ENCODE data around the gene NTRK2.
"Not testable (repeated sequence)": the region's sequence is repeated elsewhere in the genome, so short reads cannot be mapped to it uniquely, and the experiment has no call there.

The NTRK2 gene

DNA sequence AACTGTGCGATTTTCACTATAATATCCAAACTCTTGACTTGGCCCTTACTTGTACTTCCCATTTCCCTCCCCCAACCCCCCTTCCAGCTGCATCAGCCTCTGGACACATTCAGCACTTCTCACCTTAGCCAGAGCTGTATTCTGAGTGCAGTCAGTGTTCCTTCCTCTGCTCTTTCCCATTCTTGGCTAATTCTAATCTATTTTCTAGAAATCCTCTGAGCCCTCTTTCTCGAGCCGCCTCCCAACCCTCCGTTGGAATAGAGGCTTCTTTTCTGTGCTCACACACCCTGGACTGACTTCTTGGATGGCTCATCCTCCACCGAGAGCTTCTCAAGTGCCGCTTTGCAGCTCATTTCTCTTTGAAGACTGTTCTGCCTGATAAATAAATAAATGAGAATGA lies 188.8 kb downstream of the NTRK2 start:
- no peak for FAIRE-seq

DNA sequence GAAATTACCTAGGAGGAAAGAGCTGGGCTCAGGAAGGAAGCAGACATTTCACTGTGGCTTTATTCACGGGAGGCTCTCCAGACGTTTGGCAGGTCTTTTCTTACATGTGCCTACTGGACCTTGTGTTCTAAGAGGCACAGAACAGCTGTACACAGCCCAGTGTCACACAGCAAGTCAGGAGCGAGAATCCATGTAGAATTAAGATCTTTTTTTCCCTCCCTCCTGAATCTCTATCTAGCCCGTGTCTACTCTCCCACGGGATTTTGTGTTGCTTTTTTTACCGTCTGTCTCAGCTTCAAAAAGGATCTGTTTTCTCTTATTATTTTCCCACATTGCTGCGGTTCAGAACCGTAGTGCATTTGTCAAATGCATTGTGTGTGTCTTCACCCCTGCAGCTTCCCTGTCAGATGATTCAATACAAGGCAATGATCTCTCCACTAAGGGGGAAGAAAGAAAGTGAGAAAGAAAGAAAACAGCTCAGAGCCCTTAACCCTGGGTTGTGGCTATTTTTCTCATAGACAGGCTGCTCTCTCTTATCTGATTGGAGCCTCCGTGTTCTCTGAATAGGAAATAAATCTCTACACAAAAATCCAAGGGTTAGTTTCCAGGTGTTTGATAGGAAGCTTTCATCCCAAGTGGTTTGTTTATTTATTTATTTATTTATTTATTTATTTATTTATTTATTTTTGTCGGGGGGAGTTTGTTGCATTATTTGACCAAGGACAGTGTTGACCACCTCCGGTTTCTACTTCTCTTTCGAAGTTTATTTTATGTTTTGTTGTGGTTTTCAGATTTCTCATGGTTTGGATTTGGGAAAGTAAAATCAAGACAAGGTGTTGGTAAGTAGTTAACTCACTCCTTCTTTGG lies 191.0 kb downstream of the NTRK2 start:
- FAIRE-seq, result no peak

DNA sequence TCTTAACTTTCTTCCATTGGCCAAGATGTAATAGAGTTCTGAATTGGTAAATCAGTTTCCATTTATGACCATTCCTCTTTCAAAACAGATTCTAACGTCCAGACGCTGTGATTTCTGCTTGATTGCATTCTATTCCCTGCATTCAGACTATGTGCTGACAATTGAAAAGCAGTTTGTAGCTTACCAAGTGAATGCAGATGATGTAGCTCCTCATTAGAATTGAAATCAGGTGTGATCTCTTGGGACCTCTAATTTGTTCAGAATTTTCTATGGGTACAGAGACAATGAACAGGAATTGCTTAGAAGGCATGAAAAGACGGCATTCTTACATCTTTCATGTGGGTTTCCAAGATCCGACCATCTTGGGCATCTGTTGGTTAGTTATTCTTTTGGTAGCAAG lies 191.9 kb downstream of the NTRK2 start:
- no peak for FAIRE-seq

DNA sequence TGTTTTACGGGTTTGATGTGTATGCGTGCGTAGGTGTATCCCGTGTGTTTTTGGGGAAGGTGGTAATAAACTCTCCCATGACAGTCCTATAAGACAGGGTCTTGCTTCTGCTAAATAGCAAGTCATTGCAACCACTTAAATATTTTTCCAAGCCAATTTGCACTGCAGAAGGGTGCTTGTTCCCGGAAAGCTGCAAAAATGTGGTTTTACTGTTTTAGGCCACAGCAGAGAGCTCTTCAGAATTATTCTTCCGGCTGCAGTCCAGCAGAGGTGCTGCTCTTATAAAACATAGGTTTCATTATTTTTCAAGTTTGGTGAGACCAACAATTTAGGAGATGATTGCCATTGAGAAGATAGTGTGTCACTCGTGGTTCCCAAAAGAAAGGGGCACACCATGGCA lies 192.8 kb downstream of the NTRK2 start:
- no peak for FAIRE-seq

DNA sequence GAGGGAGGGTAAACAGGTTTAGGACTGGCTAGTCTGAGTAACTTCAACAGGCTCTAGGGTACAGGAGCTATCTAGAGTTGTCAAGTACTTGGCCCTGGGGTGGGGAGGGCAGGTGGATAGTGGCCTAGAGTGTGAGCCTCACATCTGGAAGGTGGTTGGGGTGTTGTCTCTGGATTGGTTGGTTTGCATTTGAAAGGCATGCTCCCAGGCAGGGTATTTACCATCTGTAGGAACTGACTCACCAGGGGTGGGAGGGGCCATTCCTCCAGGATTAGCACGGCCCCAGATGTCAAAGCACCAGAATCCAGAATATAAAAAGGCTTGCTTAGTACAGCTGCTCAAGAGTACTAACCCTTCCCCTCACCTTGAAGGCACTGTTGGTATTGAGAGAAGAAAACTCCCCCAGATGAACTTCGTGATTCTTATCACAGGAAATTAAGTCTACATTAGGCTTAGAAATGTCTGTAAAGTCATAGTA lies 193.3 kb downstream of the NTRK2 start:
- FAIRE-seq, result no peak

DNA sequence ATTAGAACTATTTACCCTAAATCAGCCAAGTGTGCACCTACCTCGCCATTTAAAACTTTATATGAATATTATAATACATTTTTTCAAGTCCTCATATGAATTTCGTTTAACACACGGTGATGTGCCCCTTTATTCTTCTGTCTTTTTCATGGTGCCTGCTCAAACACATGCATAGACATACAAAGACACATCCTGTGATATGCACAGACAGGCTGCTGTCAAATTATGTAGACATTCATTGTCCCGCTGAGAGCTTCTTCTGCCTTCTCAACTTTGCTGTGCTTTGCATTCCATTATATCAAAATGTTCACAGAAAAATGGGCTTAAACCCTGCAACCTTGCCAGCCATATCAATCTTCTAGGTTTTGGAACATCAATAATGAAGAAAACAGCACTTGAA lies 193.8 kb downstream of the NTRK2 start:
- FAIRE-seq, result no peak

DNA sequence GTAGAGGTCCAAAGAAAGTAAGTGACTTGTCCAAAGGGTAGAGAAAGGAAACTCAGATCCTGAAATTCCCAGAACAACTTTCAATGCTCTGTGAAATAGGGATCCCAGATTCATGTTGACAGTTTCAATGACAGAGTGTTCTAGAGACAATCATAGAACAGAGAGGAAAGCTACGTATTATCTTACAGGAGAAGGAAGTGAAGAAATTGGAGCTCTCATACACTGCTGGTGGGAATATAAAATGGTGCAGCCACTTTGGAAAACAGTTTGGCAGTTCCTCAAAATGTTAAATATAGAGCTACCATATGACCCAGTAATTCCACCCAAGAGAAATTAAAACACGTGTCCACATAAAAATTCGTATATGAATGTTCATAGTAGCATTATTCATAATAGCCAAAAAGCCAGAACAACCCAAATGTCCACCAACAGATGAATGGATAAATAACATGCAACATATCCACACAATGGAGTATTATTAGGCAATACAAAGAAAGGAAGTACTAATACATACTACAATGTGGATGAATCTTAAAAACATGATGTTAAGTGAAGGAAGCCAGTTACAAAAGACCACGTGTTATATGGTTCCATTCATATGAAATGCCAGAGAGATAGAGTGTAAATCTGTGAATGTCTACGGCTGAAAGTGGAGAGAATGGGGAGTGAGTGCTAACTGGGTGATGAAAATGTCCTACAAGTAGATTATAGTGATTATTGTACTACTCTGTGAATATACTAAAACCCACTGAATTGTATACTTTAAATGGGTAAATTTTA lies 197.1 kb downstream of the NTRK2 start:
- FAIRE-seq, result no peak

DNA sequence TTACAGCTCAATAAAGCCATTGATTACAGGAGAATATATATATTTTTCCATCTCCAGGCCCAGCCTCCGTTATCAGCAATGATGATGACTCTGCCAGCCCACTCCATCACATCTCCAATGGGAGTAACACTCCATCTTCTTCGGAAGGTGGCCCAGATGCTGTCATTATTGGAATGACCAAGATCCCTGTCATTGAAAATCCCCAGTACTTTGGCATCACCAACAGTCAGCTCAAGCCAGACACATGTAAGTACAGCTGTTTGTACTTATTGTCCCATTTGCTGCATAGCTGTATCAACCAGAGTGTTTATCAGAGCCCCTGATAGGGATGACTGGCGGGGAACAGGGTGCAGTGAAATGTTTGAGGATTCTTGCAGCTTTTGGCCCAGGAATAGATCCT lies 197.7 kb downstream of the NTRK2 start:
- FAIRE-seq, result no peak

DNA sequence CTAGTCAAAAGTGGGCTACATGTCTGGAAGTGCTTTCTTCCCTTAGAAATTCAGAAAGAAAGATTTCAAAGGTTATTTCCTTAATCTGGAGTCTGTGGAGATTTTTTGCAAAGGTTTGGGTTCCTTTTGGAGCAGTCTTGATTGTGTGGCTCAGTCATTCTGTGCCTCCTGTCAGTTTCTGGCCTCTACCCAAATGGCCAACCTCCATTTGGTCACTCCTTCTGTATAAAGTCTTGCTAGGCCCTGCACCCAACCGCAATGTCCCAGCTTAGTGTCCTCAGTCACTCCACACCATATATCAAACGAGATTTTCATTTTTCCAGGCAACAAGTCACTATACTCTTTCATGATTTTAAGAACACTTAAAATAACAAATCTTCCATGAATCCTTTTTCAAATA lies 199.6 kb downstream of the NTRK2 start:
- no peak for FAIRE-seq

DNA sequence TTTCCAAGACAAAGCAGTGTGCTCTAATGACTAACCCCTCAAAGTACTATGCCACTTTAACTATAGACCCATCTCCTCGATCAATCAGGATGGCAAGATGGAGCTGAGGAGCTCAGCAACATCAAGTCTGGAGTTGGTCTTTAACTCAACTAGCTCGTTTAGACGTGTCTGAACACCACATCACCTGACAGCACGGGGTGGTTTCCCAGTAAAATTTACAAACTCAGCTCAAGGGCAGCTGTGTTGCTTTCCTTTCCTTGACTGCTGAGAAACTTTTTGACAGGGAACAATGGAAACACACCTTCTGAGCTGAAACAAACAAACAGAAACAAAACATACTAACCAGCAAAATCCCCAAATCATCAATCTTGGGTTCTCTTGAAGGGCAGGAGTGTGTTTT lies 202.5 kb downstream of the NTRK2 start:
- FAIRE-seq, result no peak

DNA sequence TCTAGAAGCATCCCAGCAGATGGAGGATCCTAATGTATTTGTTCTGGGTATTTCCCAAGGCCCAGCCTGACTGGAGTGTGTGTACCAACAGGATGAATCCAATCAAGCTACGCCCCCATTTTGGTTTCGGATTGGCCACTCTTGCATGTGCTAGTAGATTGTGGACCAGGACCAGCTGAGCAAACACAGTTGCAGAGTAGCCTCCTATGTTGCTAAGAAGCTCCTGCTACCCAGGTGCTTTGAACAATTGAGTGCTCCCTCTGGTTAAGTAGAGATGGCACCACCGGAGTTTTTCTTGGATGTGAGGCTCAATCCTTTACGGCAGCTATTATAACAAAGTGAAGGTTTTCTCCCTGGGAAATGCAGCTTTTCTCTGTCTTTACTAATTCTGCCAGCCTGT lies 204.5 kb downstream of the NTRK2 start:
- no peak for FAIRE-seq

DNA sequence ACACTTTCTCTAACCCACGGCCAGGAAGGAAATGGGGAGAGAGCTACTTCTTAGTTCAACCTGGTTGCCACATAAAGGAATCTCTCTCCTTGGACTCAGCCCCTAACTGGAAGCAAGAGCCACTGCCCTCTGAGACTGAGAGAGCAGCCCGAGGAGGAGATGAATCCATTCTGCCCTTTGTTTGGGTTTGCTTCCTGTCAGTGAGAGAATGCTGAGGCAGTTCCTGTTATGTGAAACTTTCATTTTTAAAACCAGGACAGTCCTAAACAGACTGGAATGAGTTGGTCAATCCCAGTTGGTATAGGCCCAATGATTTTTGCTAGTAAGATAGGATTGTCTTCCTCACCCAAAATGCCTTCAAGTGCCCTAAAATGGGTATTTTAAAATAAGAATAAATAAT lies 205.1 kb downstream of the NTRK2 start:
- no peak for FAIRE-seq

DNA sequence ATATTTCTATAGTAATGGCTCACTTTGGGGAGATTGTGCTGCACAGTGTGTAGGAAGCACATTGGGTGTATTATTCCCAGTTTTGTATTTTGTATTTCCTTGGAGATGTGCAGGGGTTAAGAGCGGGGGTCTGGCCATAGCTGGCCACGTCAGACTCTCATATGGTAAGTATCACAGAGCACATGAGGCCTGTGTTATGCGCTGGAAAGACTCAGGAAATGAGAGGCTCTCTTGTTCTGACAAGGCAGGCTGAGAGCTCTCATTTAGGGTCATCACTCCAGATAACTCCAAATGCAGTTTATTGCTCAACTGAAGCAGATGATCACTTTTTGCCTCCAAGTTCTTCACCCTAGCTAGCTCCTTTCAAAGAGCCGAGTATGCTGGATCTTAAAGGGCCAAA lies 205.7 kb downstream of the NTRK2 start:
- no peak for FAIRE-seq

DNA sequence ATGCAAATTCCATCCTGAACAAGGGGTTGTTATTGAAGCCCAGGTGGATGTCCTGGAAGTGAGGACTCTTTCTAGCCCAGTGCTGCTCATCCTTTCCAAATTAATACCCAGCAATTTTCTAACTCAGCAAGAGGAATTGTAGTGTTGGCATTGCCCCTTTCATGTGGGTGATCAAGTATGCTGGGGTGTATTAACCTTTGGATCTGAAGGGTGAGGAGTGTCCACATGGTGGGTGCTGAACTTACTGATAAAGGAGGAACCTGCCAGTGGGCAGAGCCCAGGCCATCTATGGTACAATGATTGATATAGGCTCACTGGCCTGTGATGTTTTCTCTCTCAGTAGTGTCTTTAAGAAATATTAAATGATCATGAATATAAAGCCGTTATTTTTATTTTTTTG lies 210.1 kb downstream of the NTRK2 start:
- no peak for FAIRE-seq

DNA sequence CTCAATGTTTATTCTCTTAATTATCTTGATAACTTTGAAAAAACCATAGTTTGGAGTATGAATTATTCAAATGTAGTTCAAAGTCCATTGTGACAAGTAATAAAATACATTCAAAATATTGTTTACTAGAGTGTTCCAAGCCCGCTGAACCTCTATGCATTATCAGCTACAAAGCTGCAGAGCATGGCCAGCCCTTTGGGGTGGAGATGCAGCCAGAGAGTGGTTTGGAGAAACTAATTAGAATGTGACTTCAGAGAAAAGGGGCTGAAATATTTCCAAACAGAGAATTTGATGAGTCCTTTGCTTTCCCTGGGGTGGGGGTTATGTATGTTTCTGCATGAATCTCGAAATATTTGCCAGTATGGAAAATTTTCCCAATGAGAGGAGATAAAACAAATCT lies 211.3 kb downstream of the NTRK2 start:
- no peak for FAIRE-seq

DNA sequence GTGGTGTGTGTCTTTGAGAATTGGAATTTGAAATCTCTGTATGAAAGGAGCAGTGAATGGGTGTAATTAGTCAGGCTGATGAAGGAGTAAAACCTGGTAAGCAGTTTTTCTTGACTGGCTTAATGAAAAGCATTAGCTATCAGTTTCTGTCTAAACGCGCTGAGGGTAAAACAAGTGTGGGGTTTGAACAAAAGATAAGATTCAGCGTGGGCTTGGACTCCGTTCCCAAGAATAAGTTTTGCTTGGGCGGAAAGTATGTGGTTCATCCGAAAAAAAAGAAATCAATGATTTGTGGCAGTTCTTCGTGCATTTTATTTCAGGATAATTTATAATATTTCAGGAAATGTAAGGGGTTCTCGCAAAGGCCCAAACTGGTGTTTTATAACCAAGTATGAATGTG lies 217.3 kb downstream of the NTRK2 start:
- FAIRE-seq, result no peak

DNA sequence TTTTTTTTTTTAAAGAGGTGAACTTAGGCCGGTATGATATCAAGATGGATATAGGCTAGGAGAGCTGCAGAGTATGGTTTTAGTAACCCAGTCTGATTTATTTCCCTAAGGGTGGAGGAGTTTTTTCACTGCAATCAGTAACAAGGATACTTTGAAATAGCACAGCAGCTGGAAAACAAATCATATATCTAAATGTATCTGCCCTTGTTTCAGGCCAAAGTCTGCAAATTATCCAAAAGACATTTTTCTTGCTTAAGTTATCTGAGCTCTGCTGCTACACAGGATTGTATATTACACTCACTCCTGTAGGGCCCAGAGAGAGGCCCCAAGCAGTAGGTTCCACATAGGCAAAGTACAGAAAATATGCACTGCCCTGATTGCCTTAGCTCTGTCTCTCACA lies 222.4 kb downstream of the NTRK2 start:
- no peak for FAIRE-seq

DNA sequence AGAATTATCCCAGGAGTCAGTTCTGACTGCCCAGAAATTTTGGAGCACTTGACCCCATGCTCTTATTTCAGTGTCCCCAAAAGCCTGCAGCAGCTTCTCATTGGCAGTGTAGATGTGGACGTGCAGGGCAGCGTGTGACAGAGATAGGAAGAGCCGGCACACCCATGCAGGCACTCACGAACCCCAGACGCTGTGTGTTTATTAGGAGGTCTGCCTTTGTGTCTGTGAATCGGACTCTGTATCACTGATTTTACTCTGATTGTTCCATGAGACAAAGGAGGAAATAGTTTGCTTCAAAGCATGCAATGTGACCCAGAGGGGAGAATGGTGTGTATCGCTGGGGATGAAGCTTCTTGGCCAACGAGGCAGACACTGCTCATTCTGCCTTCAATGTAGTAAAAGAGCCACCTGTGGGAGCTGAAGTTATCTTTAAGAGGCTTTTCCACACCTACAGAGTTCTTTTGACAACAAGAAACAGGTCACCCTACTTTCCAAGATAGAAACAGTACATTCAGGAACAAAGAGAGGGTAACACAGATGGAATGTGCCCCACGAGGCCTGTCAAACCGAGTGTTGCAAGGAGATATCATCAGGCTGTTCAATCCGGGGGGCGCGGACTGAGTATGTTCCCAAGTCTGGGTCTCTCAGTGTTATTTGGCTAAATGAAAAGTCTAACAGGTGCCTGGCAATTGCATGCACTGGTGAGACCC lies 224.0 kb downstream of the NTRK2 start:
- no peak for FAIRE-seq

DNA sequence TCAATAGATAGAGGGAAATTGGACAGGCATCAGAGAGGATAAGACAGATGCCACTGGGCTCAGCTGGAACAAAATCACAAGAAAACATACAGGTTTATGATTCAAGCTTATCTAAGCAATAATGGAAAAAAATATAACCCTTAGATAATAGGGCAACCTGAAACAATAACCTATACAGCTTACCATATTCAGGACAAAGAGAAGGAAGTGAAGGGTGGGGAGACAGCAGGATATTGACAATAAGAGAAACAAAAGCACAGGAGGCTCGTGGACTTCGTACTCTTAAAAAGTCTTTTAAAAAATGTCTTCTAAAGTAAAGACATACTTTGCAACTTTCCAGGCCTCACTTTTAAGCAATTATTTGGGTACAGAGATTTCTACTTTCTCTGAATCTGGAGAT lies 225.3 kb downstream of the NTRK2 start:
- no peak for FAIRE-seq

DNA sequence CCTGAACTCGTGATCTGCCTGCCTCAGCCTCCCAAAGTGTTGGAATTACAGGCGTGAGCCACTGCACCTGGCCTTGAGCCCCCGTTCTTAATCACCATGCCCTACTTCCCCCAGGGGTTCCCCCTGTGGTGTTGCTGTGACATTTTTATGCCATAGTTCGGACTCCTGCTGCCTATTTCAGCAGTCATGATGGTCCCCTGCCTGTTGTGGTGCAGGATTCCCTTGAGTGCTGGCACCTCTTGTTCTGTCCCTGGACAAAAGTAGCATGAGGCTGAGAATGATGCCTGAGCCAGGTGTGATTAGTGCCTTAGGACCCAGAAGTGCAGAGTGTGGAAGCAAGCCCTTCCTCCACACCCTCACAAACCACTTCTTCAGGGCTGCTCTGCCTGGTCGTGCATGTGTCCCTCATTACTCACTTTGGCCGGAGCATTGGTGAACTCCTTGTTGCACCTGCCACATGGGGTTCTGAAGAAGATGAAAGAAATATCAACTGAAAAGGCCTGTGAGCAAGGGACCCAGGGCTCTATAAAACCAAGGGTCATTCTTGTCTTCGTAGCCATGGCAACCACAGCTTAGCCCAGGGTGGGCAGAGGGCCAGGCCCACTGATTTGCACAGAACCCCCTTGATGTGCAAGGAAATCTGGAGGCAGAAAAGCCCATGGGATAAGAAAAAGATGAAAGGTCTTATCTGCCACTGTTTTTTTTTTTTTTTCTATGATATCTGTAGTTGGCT lies 228.0 kb downstream of the NTRK2 start:
- no peak for FAIRE-seq

DNA sequence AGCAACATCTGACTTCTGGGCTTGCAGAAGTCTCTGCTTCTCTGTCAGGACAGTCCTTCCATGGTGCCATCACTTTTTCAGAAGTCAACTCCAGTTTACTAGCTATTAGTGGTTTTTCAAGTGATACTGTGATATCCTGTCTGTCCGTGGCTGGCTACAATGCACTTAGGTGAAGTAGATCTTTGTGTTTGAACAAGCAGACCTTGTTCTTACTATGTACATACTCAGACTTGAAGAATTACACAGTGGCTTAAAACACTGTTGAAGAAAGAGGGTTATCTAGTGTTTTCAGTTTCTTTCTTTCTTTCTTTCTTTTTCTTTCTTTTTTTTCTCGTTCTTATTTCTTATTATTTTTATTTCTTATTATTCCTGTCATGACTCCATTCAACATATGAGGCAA lies 228.7 kb downstream of the NTRK2 start:
- FAIRE-seq, result no peak

DNA sequence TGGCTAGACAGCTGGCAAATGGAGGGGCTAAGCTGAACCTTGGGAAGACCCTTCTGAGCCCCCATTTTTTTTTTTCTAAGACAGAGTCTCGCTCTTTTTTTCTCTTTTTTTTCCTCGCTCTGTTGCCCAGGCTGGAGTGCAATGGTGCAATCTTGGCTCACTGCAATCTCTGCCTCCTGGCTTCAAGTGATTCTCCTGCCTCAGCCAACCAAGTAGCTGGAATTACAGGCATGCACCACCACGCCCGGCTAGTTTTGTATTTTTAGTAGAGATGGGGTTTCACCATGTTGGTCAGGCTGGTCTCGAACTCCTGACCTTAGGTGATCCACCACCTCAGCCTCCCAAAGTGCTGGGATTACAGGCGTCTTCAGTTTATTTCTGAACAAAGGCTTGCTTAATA lies 229.1 kb downstream of the NTRK2 start:
- FAIRE-seq, result not testable (repeated sequence)

DNA sequence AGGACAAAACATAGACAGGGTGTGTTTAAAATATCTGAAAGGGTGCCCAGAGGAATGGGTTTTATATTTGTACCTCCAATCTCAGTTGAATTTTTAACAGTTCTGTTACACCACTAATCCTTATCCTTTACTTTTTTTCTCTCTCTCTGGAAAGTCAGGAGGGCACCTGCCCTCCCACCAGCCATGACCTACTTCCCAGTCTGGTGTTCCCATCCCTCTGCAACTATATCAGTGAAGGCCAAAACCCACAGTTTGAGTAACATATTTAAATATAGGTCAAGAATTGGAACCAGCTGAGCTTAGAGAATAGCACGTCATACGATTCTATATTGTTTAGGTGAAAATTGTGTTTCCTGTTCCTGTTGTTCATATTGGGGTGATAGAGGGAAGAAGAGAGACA lies 229.8 kb downstream of the NTRK2 start:
- no peak for FAIRE-seq
